Amniotic stem cell (primary cell): Measurements from ENCODE around the gene KLF2.

Experiments used
- DNase-seq: peaks from one replicate; lab custom pipeline; 2025; lab: John Stamatoyannopoulos, UW

Gene KLF2

GRCh38 chr19:16377521-16377920 is 52.9 kb downstream of the KLF2 start:
- DNase-seq = no peak
